Hematopoietic multipotent progenitor cell treated with erythropoietin and hydrocortisone succinate and interleukin-3 and kit ligand, for 8 days (in vitro differentiated cells): Measurements from ENCODE around the gene ACAD8.

Experiments used
- DNase-seq: peaks from one replicate; pipeline ENCODE4 v3.0.0-alpha.2; 2015

The ACAD8 gene

GRCh38 chr11:134253188-134253993, at the start of gene ACAD8, which contains the start of gene THYN1:
Gene ACAD8 (plus strand): TSS chr11:134253568. CDS start chr11:134253601, 33 bp downstream.
Gene THYN1 (minus strand): TSS chr11:134253352. CDS start chr11:134252882, 470 bp downstream.
- peak; percentile 96 for DNase-seq

- DNase-seq: no peak
Measured at GRCh38 chr11:134205729-134206128, 47.6 kb upstream of the ACAD8 start.

- DNase-seq: no peak
Measured at GRCh38 chr11:134206185-134206584, 47.2 kb upstream of the ACAD8 start.

GRCh38 chr11:134207538-134208239, 45.7 kb upstream of the ACAD8 start:
- DNase-seq: peak; percentile 61

- no peak for DNase-seq
Measured at GRCh38 chr11:134215836-134216235, 37.5 kb upstream of the ACAD8 start.

GRCh38 chr11:134216816-134217215, 36.6 kb upstream of the ACAD8 start:
- DNase-seq: no peak

- peak; percentile 28 for DNase-seq
Measured at GRCh38 chr11:134223121-134223520, 30.2 kb upstream of the ACAD8 start.

- DNase-seq: peak; percentile 97
Measured at GRCh38 chr11:134223836-134224709, 29.3 kb upstream of the ACAD8 start, which contains the start of the genes NCAPD3 and VPS26B. Gene NCAPD3 (minus strand): TSS chr11:134223967. CDS start chr11:134223926, 41 bp downstream. Gene VPS26B (plus strand): TSS chr11:134224671. CDS start chr11:134225123, 452 bp downstream.

GRCh38 chr11:134224710-134225664, 28.4 kb upstream of the ACAD8 start:
- peak; percentile 89 for DNase-seq

GRCh38 chr11:134226806-134227325, 26.5 kb upstream of the ACAD8 start:
- DNase-seq: no peak

GRCh38 chr11:134228625-134229024, 24.7 kb upstream of the ACAD8 start:
- DNase-seq: no peak

GRCh38 chr11:134229126-134229790, 24.1 kb upstream of the ACAD8 start:
- DNase-seq: no peak

- DNase-seq: no peak
Measured at GRCh38 chr11:134230339-134230738, 23.0 kb upstream of the ACAD8 start.

GRCh38 chr11:134231958-134232659, 21.3 kb upstream of the ACAD8 start:
- DNase-seq: no peak

GRCh38 chr11:134233729-134234179, 19.6 kb upstream of the ACAD8 start:
- DNase-seq: peak; percentile 87

- no peak for DNase-seq
Measured at GRCh38 chr11:134235399-134235798, 18.0 kb upstream of the ACAD8 start.

- no peak for DNase-seq
Measured at GRCh38 chr11:134236834-134237556, 16.4 kb upstream of the ACAD8 start.

- DNase-seq: no peak
Measured at GRCh38 chr11:134237557-134237922, 15.8 kb upstream of the ACAD8 start.

- no peak for DNase-seq
Measured at GRCh38 chr11:134238956-134239355, 14.4 kb upstream of the ACAD8 start.
